ENCODE data around the gene SDHC. TPM values are rescaled to one million over a fixed set of nuclear protein-coding genes. Genes with fewer than 3 reads are reported as not detected.
"Not testable (repeated sequence)": the region's sequence is repeated elsewhere in the genome, so short reads cannot be mapped to it uniquely, and the experiment has no call there.

SDHC gene
- total RNA-seq, 1 donor = 20.3 TPM

DNA sequence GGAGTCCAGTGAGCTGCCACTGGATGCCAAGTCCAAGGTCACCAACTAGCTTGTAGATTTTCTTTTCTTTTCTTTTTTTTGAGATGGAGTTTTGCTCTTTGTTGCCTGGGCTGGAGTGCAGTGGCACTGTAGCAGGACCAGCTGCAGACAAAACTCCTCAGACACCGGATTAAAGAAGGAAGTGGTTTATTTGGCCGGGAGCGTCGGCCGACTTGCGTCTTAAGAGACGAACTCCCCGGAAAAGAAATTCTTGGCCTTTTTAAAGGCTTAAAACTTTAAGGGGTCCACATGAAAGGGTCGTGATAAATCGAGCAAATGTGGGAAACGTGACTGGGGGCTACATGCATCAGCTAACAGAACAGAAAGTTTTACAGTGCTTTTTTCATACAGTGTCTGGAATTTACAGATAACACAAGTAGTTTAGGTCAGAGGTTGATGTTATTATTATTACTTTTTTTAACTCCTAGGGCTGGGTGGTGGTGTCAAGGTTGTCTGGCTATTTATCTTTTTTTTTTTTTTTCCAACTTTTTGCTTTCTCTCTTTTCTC is 89.9 kb downstream of the SDHC start:
- TF ChIP-seq, protein P1, sequence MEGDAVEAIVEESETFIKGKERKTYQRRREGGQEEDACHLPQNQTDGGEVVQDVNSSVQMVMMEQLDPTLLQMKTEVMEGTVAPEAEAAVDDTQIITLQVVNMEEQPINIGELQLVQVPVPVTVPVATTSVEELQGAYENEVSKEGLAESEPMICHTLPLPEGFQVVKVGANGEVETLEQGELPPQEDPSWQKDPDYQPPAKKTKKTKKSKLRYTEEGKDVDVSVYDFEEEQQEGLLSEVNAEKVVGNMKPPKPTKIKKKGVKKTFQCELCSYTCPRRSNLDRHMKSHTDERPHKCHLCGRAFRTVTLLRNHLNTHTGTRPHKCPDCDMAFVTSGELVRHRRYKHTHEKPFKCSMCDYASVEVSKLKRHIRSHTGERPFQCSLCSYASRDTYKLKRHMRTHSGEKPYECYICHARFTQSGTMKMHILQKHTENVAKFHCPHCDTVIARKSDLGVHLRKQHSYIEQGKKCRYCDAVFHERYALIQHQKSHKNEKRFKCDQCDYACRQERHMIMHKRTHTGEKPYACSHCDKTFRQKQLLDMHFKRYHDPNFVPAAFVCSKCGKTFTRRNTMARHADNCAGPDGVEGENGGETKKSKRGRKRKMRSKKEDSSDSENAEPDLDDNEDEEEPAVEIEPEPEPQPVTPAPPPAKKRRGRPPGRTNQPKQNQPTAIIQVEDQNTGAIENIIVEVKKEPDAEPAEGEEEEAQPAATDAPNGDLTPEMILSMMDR (IDR thresholded peaks at IDR 0.05; ENCODE audit: insufficient read depth, low read depth, low read length) = no peak
- no peak overlapping the region for H3K4me3 ChIP-seq (ENCODE audit: low read depth, low read length)
- DNase-seq (ENCODE audit: low read depth) = no peak

- not testable (repeated sequence) for DNase-seq (ENCODE audit: low read depth)
These were observed 92.4 kb downstream of the SDHC start for GRCh38 chr1:161406551-161406950.

GRCh38 chr1:161407451-161407985 is 93.3 kb downstream of the SDHC start:
- TF ChIP-seq, protein P1 (IDR thresholded peaks at IDR 0.05; ENCODE audit: insufficient read depth, low read depth, low read length) = no peak
- H3K4me3 ChIP-seq (ENCODE audit: low read depth, low read length) = no peak overlapping the region
- no peak for DNase-seq (ENCODE audit: low read depth)

More at GRCh38 chr1:161406551-161406950, 92.4 kb downstream of the SDHC start:
- H3K4me3 ChIP-seq (ENCODE audit: low read depth, low read length) = not testable (repeated sequence)

- DNase-seq (ENCODE audit: low read depth) = no peak
- no peak overlapping the region for H3K4me3 ChIP-seq (ENCODE audit: low read depth, low read length)
- TF ChIP-seq, protein P1 (IDR thresholded peaks at IDR 0.05; ENCODE audit: insufficient read depth, low read depth, low read length) = no peak
These were observed 94.4 kb downstream of the SDHC start for GRCh38 chr1:161408429-161409052.

- DNase-seq (ENCODE audit: low read depth); H3K4me3 ChIP-seq (ENCODE audit: low read depth, low read length): not testable (repeated sequence)
These were observed 95.9 kb downstream of the SDHC start for GRCh38 chr1:161409848-161410635.

DNA sequence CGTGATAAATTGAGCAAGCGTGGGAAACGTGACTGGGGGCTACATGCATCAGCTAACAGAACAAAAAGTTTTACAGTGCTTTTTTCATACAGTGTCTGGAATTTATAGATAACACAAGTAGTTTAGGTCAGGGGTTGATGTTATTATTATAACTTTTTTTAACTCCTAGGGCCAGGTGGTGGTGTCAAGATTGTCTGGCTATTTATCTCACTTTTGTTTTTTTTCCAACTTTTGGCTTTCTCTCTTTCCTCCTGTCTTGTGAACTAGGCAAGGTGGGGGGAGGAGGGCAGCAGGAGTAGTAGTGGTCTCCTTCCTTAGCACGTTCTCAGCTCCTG is 96.4 kb downstream of the SDHC start:
- H3K4me3 ChIP-seq (ENCODE audit: low read depth, low read length); DNase-seq (ENCODE audit: low read depth): not testable (repeated sequence)

Small RNA genes lying within 50 kb of the gene (small RNA-seq; reads per million reads assigned to genes)
- gene AL592295.2 = not detected
- gene RNU6-481P = not detected

Other genes with a start within 250 kb of the SDHC start
- gene ARHGAP30, start 244.5 kb upstream of the SDHC start, total RNA-seq = under 0.01 TPM in 1 of 2 replicates, not detected in the other
- gene NECTIN4, start 224.8 kb upstream of the SDHC start, total RNA-seq = 0.32 and 2.6 TPM in 2 replicates
- 1.9 and 2.2 TPM in 2 replicates for gene KLHDC9, start 216.0 kb upstream of the SDHC start, total RNA-seq
- gene PFDN2, start 196.3 kb upstream of the SDHC start, total RNA-seq = 25.9 and 26.1 TPM in 2 replicates
- gene NIT1, start 196.3 kb upstream of the SDHC start, total RNA-seq = 23.2 and 26.8 TPM in 2 replicates
- 22.5 and 27.6 TPM in 2 replicates for gene DEDD, start 181.7 kb upstream of the SDHC start, total RNA-seq
- gene UFC1, start 160.4 kb upstream of the SDHC start, total RNA-seq = 57.7 and 69.1 TPM in 2 replicates
- gene USP21, start 154.9 kb upstream of the SDHC start, total RNA-seq = 8.1 and 8.6 TPM in 2 replicates
- gene PPOX, start 148.0 kb upstream of the SDHC start, total RNA-seq = 10.4 and 12.9 TPM in 2 replicates
- gene B4GALT3, start 136.9 kb upstream of the SDHC start, total RNA-seq = 17.1 and 22.5 TPM in 2 replicates
- 6.8 and 8.2 TPM in 2 replicates for gene ADAMTS4, start 115.3 kb upstream of the SDHC start, total RNA-seq
- 105 and 117 TPM in 2 replicates for gene NDUFS2, start 112.0 kb upstream of the SDHC start, total RNA-seq
- gene FCER1G, start 99.1 kb upstream of the SDHC start, total RNA-seq = 0.43 TPM in 1 of 2 replicates, not detected in the other
- gene APOA2, start 90.8 kb upstream of the SDHC start, total RNA-seq = not detected in 2 replicates
- 10.0 and 13.4 TPM in 2 replicates for gene TOMM40L, start 88.3 kb upstream of the SDHC start, total RNA-seq
- gene NR1I3, start 76.2 kb upstream of the SDHC start, total RNA-seq = not detected in 2 replicates
- under 0.01 TPM in 1 of 2 replicates, not detected in the other for gene PCP4L1, start 55.6 kb upstream of the SDHC start, total RNA-seq
- gene MPZ, start 4.4 kb upstream of the SDHC start, total RNA-seq = 2.6 and 2.9 TPM in 2 replicates
- not detected in 2 replicates for gene CFAP126, start 53.5 kb downstream of the SDHC start, total RNA-seq
- gene FCGR2A, start 191.1 kb downstream of the SDHC start, total RNA-seq = under 0.01 TPM in 2 replicates
- under 0.01 TPM in 2 replicates for gene HSPA6, start 210.2 kb downstream of the SDHC start, total RNA-seq
- gene FCGR3A, start 235.4 kb downstream of the SDHC start, total RNA-seq = not detected in 2 replicates

Data from fibroblast of villous mesenchyme (primary cell).